Inflammatory macrophage (primary cell): ENCODE results near the gene NKX1-2.

Source experiments
- DNase-seq, 2 donors: peaks; one replicate each; pipeline ENCODE4 v3.0.0-alpha.2; 2020 to 2022
- total RNA-seq, 18 experiments: gene quantifications; one replicate each; lab custom pipeline; 2026; ENCODE audit warnings: mixed read lengths in 6 of 18, inconsistent platforms in 2 of 18; lab: John Stamatoyannopoulos, UW

NKX1-2 gene
- total RNA-seq = 0 to 0.12 (median 0) reads per million in 18 experiments

GRCh38 chr10:124450012-124450782, at the start of gene NKX1-2:
Gene NKX1-2, minus strand, starts transcription at chr10:124450035. Its CDS starts 92 bp downstream, at chr10:124449943.
- DNase-seq = no peak

- no peak for DNase-seq
Observed at GRCh38 chr10:124498056-124498455, 48.2 kb upstream of the NKX1-2 start.

- no peak for DNase-seq
Observed at GRCh38 chr10:124497196-124497881, 47.5 kb upstream of the NKX1-2 start.

DNA sequence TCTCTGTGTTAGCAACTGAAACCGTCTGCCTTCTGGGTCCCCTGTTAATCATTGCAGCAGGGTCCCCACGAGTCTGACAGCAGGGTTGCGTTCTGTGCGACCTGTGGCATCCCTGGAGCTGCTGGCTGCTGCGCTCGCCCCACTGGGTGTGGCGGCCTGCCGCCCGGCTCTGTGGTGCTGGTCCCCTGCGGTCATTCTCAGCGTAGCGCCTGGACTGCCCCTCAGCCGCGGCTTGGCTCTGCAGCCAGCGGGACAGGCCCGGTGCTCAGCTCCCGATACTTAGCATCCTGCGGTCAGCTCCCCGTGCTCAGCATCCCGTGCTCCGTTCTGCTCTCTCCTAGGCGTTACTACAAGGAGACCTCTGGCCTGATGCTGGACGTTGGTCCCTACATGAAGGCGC, 46.8 kb upstream of the NKX1-2 start:
- no peak for DNase-seq

DNA sequence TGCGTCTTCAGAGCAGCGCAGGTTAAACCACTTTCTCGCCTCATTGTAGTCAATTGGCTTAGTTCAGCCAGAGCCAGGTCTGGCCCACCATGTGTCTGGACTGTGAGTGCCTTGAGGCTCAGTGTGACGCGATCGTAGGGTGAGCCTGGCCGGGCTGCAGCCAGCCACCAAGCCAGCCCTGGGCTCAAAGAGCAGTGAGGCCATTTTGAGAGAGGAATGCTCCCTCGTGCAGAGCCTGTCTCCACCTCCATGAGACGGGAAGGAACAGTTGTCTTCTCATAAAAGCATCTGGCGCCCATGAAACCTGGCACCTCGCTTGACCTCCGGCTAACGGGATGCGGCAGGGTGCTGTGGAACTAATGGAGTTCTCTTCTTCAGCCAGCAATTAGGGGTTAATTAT, 46.3 kb upstream of the NKX1-2 start:
- no peak for DNase-seq

- no peak for DNase-seq
Observed at GRCh38 chr10:124495725-124496124, 45.9 kb upstream of the NKX1-2 start.

DNA sequence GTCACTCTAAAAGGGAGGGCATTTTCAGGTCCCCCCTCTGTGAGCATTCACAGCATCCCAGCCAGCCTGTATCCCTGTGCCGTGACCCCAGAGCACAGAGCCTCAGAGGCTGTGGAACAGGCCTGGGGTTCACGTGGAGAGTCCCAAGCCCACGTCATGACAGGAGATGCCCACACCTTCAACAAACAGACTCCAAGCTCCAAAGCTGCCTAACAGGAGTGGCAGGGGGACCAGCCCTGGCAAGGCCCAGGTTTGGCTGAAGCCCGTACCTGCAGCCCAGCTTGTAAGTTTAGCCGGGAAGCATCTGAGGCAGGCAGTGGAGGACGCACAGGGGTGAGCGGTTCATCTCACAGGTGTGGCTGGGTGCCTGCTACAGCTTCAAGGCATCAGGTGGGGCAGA, 45.3 kb upstream of the NKX1-2 start:
- DNase-seq = no peak

GRCh38 chr10:124494046-124494807, 44.4 kb upstream of the NKX1-2 start:
- peak; percentile 35 to 71 for DNase-seq

DNA sequence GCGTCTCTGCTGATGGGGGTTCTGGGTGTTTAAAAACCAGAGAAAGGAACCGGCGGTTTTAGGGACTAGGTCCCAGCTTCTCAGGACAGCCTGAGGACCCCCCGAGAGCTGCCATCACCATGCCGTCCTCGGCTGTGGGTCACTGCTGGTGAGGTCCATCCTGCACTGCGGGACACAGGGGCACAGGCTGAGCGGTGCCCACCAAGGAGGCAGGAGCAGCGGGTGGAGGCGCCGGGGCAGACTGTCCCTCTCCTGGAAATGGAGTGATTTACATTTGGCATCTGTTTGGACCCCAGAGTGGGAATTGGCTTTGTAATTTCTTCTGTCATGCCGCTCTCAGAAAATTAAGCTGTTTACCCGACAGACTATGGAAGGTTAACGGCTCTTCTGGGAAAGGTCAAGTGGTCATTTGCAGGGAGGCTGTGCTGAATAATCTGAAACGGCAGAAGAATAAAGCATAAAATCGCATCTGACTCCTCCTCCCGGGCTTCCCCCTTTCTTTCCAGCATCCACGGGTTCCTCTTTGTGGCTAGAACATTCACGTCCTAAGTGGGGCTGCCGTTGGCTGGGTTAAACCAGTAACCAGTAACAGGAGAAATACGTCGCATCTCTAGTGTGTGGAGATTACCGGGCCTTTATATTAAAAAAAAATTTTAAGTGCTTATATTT, 43.5 kb upstream of the NKX1-2 start:
- DNase-seq = peak; percentile 65 to 72

DNA sequence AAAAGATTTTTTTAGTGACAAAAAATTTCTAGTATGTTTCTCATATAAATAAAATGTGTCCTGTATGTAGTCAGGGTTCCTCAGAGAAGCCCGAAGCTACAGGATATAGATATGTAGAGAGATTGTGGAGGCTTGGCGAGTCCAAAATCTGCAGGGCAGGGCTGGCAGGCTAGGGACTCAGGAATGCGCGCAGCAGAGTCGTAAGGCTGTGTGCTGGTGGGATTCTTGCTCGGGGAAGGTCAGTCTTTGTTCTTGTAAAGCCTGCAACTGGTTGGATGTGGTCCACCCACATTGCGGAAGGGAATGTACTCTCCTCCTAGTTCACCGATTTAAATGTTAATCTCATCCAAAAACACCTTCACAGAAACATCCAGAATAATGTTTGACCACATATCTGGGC, 42.4 kb upstream of the NKX1-2 start:
- DNase-seq = no peak

DNA sequence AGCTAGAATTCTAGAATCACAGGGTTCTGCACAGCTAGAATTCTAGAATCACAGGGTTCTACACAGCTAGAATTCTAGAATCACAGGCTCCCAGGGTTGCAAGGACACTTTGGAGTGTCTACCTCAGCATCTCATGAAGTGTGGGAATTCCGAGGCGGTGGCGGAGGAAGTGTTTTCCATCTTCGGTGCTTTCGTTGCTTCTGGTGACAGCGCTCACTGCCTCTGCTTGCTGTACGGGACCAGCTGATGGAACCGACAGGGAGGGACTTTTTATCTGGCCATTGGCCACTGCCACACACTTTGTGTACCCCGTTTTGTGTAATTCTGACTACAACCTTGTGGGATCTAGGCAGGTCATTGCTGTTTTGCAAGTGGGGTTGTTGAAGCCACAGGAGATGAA, 41.3 kb upstream of the NKX1-2 start:
- no peak for DNase-seq

DNA sequence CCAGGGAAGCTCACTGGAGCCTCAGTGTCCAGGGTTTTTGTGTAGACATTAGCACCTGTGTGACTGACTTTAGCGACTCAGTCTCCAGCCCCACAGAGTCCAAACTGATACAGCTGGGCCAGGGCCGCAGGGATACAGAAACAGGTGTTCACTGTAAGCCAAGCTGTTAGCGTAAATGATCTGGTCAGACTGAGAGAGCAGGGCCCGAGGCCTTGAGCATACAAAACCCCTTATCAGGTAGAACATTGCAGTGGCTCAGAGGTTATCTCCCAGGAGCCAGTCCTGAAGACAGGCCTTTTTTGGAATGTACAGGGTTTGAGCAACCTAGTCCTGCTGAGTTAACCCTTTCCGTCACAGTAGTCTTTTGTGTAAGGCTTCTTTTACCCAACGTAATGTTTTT, 36.8 kb upstream of the NKX1-2 start:
- DNase-seq = no peak

- no peak for DNase-seq
Observed at GRCh38 chr10:124484661-124485060, 34.8 kb upstream of the NKX1-2 start.

DNA sequence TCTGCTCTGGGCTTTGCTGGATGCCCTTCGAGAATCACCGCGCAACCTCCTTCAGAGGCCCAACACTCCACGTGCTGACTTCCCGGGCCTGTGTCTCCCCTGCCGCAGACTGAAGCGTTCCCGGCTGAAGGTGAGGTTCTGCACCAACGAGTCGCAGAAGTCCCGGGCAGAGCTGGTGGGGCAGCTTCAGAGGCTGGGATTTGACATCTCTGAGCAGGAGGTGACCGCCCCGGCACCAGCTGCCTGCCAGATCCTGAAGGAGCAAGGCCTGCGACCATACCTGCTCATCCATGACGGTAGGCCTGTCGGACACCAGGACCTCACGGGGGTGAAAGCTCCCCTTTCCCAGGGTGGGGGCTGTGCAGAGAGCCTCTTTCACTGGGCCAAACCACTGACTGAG, 34.2 kb upstream of the NKX1-2 start:
- no peak for DNase-seq

- no peak for DNase-seq
Observed at GRCh38 chr10:124482876-124483275, 33.0 kb upstream of the NKX1-2 start.

- DNase-seq = no peak
Observed at GRCh38 chr10:124482236-124482800, 32.5 kb upstream of the NKX1-2 start.

- DNase-seq = no peak
Observed at GRCh38 chr10:124481717-124482116, 31.9 kb upstream of the NKX1-2 start.

GRCh38 chr10:124480860-124481259, 31.0 kb upstream of the NKX1-2 start:
- no peak for DNase-seq

GRCh38 chr10:124478515-124478914, 28.7 kb upstream of the NKX1-2 start:
- no peak for DNase-seq

- DNase-seq = no peak
Observed at GRCh38 chr10:124477614-124478363, 28.0 kb upstream of the NKX1-2 start.

DNA sequence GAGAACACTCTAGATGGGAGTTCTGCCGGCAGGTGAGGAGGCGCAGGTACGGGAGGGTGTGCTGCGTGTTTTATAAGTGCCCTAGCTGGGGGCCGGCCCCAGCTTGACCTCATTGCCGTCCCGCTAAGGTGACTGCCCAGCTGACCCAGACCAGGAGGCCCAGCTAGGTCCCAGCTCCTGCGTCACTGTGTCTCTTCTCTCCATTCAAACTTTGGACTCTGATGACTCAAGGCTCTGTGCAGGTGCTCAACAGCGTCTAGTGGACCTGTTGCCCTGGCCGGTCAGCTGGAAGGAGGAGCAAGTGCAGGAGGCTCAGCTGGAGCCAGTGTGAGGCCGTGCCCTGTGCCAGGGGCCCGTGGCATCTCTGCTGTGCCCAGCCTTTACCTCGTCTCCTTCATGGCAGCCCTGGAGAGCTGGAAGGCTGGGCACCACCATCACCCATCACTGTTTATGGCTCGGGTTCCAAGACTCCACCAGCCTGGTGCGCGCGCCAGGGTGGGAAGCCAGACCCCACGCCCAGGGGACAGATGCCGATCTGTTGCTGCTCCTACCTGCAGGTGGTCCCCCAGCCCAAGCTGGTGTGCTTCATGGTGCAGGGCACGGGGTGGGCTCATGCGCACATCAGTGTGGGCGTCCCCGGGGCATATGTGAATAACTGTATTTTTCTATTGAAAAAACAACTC, 26.3 kb upstream of the NKX1-2 start:
- DNase-seq = no peak
